Measurements from ENCODE around the gene NLRP8. TPM values are rescaled to one million over a fixed set of nuclear protein-coding genes. Genes with fewer than 3 reads are reported as not detected.

Gene NLRP8
- not detected in 2 replicates for total RNA-seq

DNA sequence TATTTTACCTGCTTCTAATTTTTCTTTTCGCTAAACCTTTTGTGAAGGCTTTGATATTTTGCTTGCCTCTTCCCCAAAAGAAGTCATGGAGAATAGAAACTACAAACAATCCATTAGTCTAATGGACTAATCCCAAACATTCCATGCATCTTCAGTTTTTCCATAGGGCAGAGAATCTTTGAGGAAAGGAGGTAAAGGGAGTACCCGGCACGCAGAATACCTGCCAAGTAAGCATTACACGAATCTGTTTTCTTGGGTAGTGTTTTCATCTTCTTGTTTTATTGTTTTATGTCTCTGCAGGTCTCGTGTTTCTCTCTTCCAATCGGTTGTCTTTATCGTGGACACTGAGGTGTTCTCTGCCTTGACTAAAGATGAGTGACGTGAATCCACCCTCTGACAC, at the start of gene NLRP8:
NLRP8 (plus strand) TSS at position 301 of the 400 bp plus-strand sequence.
- TF ChIP-seq, protein P1, sequence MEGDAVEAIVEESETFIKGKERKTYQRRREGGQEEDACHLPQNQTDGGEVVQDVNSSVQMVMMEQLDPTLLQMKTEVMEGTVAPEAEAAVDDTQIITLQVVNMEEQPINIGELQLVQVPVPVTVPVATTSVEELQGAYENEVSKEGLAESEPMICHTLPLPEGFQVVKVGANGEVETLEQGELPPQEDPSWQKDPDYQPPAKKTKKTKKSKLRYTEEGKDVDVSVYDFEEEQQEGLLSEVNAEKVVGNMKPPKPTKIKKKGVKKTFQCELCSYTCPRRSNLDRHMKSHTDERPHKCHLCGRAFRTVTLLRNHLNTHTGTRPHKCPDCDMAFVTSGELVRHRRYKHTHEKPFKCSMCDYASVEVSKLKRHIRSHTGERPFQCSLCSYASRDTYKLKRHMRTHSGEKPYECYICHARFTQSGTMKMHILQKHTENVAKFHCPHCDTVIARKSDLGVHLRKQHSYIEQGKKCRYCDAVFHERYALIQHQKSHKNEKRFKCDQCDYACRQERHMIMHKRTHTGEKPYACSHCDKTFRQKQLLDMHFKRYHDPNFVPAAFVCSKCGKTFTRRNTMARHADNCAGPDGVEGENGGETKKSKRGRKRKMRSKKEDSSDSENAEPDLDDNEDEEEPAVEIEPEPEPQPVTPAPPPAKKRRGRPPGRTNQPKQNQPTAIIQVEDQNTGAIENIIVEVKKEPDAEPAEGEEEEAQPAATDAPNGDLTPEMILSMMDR (conservative IDR thresholded peaks at IDR 0.05; ENCODE audit: low read depth, low read length) = no peak
- DNase-seq (ENCODE audit: low read depth) = no peak
- no peak within 1 kb of the TSS for H3K4me3 ChIP-seq (ENCODE audit: low read depth, low read length)

DNA sequence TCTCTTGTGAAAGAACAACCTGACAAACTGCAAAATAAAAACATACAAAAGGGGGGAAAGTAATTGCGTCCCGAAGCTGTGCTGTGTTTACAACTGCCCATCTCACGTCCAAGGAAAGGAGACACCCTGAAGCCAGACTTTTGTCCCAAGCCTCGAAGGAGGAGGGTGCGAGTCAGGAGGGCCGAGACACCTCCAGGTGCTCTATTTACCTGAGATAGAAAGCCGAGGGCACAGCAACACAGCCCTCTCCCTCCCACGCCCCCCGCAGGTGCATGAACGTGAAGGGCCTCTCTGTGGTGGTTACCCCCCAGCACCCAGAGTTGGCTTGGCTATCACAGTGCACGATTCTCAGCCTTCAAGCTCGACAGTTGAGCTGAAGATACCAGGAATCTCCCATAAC, 48.7 kb upstream of the NLRP8 start:
- H3K4me3 ChIP-seq (ENCODE audit: low read depth, low read length) = no peak overlapping the region
- no peak for DNase-seq (ENCODE audit: low read depth)
- TF ChIP-seq, protein P1 (conservative IDR thresholded peaks at IDR 0.05; ENCODE audit: low read depth, low read length) = no peak

DNA sequence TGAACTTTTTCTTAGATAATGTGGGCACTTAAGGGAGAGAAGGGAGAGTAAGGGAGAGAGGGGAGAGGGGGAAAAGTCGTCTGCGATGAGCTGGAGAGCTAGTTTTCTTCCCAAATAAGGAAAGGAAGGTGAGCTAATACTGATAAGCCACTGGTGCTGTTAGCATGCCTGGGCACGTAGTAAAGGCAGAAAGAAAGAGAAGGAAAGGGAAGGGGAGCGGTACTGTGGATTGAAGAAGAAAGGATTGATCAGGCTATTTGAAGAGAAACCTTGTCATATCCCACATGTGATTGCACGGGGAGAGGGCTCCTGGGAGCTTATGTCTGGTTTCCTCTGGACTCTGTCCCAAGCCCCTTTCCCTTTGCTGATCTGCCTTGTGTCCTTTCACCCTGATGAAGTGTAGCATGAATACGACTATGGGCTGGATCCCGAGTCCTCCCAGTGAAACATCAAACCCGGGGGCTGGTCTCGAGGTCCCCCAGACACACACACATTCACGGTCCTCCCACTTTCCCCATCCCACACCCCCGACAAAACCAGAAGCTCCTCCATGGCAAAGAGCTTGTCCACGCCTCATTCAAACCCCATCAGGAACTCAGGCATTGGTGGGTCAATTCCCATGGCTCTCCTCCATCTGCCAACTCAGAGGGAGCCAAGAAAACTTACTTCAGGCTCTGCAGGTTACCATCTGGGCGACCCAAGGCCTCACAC, 46.1 kb upstream of the NLRP8 start:
- TF ChIP-seq, protein P1 (conservative IDR thresholded peaks at IDR 0.05; ENCODE audit: low read depth, low read length) = no peak
- DNase-seq (ENCODE audit: low read depth) = no peak
- no peak overlapping the region for H3K4me3 ChIP-seq (ENCODE audit: low read depth, low read length)

DNA sequence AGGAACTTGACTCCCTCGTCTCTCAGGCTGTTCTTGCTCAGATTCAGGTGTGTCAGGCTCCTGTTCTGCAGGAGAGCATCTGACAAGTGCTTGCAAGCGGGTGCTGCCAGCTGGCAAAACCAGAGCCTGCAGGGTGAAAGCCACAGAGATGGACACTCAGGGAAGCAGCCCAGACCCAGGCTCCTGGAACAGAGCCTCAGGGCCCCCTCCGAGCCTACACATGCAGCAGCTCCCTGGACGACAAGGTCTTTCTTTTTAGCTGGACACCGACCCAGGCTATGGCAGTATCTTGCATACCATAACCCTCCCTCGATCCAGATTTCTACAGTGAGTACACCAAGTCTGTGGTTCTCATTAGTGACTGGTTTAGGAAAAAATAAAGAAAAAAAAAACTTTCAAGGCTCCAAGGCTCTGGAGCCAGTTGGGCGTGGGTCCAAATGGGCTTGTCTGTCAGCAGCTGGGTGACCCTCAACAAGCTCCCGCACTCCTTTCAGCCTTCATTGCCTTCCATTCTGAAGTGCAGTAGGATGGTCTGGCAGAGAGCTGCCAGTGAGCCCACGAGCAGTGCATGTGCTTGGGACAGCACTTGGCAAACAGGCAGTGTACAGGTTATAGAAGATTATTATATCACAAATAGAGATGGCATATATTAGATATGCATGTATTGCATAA, 45.4 kb upstream of the NLRP8 start:
- H3K4me3 ChIP-seq (ENCODE audit: low read depth, low read length) = no peak overlapping the region
- TF ChIP-seq, protein P1 (conservative IDR thresholded peaks at IDR 0.05; ENCODE audit: low read depth, low read length) = no peak
- no peak for DNase-seq (ENCODE audit: low read depth)

DNA sequence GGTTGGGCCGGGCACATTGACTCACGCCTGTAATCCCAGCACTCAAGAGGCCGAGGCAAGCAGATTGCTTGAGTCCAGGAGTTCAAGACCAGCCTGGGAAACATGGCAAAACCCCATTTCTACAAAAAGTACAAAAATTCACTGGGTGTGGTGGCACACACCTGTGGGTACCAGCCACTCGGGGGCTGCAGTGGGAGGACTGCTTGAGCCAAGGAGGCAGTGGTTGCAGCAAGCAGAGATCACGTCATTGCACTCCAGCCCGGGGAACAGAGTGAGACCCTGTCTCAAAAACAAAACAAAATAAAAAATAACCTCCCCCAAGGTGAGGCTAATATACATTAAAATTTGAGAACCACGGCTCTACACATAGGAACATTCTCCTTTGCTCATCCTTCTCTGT, 40.3 kb upstream of the NLRP8 start:
- TF ChIP-seq, protein P1 (conservative IDR thresholded peaks at IDR 0.05; ENCODE audit: low read depth, low read length) = no peak
- DNase-seq (ENCODE audit: low read depth) = no peak
- no peak overlapping the region for H3K4me3 ChIP-seq (ENCODE audit: low read depth, low read length)

DNA sequence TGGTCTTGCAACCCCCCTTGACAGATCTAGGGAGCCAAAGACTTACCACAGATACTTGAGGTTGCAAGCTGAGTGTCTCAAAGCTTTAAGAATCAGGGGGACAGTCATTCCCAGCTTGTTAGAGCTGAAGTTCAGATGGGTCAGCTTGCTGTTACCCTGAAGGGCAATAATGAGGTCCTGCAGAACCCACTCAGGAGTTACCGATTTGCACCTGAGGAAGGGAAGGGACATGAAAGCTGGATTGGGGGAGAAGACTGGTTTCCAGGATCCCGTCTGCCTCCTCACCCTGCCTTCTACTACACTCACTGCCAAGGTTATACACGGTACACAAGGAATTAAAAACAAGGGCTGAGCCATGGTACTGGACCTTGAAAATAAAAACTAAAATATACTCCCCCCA, 39.9 kb upstream of the NLRP8 start:
- TF ChIP-seq, protein P1 (conservative IDR thresholded peaks at IDR 0.05; ENCODE audit: low read depth, low read length) = no peak
- H3K4me3 ChIP-seq (ENCODE audit: low read depth, low read length) = no peak overlapping the region
- DNase-seq (ENCODE audit: low read depth) = no peak
